Stimulated activated CD4-positive, alpha-beta T cell treated with anti-CD3 and anti-CD28 coated beads, Interleukin-15, amount 100 ng/mL, for 48 hours (primary cell): Measurements from ENCODE around the gene HSD17B13.
"Not testable (repeated sequence)": the region's sequence is repeated elsewhere in the genome, so short reads cannot be mapped to it uniquely, and the experiment has no call there.

Source experiments
- DNase-seq, 2 donors: peaks; one replicate each; pipeline ENCODE4 v3.0.0-alpha.2; 2020; ENCODE audit warnings: low read depth in 2 of 2

The HSD17B13 gene

DNA sequence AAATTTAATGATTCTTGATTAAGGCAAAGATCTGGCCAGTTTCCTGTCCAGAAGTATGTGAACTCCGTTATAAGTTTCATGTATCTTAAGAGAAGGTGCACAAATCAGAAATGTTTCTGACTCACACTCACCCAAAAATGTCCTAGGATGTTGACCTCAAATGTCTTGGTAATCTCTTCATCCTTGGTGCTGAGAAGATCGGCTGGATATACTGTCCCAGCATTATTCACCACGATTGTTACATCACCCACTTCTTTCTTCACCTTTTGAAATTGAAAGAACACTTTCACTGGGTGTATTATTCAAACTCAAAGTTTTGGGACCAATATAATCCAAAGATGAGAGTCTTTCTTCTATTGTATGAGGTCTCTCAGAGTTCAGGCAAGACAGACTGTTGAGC, 5.7 kb downstream of the HSD17B13 start:
- DNase-seq: no peak

GRCh38 chr4:87315000-87315399, 7.7 kb downstream of the HSD17B13 start:
- DNase-seq: not testable (repeated sequence)

DNA sequence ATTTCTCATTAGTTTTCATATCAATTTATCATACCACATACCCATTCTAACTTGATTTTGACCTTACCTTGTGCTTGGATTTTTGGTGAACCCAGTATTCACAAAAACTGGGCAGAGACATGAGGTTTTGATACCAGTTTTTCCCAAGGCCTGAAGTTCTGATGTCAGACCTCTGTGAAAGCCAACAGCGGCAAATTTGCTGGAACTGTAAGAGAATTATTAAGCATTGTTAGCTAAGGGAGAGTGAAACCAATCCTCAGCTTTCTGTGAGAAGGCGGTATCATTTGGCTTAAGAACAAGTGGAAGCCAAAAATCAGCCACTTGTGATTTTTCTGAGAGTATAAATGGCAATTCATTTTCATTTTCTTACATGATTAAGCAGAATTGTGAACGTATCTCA, 8.9 kb downstream of the HSD17B13 start:
- DNase-seq: no peak

DNA sequence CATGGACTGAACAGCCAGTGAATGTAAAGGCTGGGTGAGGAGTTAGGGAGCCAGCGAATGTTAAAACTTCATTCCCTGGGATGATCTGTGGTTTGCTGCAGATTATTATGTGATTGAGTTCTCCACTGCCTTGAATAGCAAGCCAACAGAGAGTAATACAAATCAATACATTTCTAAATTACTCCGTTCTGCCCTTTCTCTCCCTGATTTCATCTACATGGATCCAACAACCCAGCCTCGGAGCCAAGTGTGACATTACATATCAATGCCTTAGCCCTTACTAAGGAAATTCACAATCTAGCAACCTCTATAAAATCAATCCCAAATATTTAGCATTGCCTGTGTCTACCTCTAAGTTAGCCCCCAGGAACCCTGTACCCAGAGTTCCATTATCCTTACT, 11.0 kb downstream of the HSD17B13 start:
- DNase-seq: no peak

GRCh38 chr4:87310691-87311335, 11.9 kb downstream of the HSD17B13 start:
- no peak for DNase-seq

DNA sequence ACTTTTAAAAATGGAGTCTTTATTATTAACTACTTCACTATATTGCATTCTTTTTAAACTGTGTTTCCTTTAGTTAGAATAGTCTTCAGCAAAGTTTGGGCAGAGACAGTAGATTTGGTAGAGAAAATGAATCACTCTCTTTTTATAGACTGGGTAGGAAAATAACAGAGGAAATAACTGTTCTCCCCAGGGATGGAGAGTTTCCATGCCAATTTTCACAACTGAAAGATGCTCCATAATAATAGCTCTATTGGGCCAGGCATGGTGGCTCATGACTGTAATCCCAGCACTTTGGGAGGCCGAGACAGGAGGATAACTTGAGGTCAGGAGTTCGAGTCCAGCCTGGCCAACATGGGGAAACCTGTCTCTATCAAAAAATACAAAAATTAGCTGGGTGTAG, 13.1 kb downstream of the HSD17B13 start:
- no peak for DNase-seq

DNA sequence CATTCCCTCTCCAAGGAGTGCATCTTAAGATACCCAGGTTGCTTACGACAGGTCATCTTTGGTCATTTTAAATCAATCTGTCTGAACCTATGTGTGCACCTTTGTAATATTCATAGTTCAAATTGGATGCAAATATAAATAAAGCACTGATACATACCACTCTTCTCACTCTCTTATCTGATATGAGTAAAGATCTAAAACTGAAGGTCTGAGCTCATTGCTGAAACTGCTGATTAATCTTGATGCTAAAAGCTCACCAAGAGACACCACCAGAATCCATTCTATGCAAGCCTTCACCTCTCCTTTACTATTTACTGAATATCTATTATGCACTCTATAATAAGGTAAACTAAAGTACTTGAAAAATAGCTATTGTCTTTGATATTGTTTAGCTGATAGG, 16.6 kb downstream of the HSD17B13 start:
- DNase-seq: no peak

- DNase-seq: no peak
These were observed 17.1 kb downstream of the HSD17B13 start for GRCh38 chr4:87305562-87305961.

- no peak for DNase-seq
These were observed 17.8 kb downstream of the HSD17B13 start for GRCh38 chr4:87304745-87305432.

DNA sequence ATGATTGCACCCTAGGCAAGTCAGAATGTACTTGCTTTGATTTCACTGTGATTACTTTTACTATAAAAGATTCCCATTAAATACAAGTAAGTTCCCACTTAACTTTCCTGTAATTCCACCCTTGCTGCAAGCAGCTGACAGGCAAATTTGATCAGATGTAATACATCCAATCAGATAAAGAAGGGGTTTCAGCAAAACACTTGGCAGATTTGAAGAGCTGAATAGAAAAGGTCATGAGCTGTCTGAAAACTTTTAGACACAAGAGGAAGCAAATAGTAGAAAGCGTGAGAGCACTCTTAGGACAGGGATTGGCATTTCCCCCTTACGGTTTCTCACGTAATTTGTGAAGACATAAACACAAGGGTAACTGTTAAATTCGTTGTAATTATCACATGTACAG, 22.8 kb downstream of the HSD17B13 start:
- no peak for DNase-seq

- DNase-seq: no peak
These were observed 24.3 kb downstream of the HSD17B13 start for GRCh38 chr4:87298362-87298761.

DNA sequence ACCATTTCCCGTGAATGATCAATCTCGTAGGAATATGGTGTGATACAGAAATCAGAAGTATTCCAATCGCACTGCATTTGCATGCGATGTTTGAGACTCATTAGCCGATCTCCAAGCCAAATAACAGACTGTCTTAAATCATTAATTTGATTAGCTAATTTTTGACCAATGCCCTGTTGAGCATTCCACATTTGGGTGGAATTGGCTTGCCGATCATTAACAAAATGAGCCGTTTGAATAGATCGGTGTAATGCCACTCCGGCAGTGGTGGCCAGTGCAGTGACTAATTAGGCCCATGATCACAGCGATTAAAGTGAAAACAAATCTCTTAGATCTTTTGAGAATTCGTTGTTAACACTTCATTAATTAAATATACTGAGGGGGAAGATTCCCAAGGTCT, 27.8 kb downstream of the HSD17B13 start:
- DNase-seq: not testable (repeated sequence)

DNA sequence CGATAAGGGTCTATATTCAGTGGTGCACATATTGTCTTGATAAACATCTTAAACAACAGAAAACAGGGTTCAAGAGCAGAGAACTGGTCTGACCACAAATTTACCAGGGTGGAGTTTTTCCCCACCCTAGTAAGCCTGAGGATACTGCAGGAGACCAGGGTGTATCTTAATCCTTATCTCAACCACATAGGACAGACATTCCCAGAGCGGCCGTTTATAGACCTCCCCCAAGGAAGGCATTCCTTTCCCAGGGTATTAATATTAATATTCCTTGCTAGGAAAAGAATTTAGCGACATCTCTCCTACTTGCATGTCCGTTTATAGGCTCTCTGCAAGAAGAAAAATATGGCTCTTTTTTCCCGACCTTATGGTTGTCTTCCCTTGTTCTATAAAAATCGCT, 28.8 kb downstream of the HSD17B13 start:
- DNase-seq: not testable (repeated sequence)

- no peak for DNase-seq
These were observed 35.7 kb downstream of the HSD17B13 start for GRCh38 chr4:87286970-87287369.

GRCh38 chr4:87284268-87284667, 38.4 kb downstream of the HSD17B13 start:
- not testable (repeated sequence) for DNase-seq

GRCh38 chr4:87283151-87283550, 39.5 kb downstream of the HSD17B13 start:
- no peak for DNase-seq

DNA sequence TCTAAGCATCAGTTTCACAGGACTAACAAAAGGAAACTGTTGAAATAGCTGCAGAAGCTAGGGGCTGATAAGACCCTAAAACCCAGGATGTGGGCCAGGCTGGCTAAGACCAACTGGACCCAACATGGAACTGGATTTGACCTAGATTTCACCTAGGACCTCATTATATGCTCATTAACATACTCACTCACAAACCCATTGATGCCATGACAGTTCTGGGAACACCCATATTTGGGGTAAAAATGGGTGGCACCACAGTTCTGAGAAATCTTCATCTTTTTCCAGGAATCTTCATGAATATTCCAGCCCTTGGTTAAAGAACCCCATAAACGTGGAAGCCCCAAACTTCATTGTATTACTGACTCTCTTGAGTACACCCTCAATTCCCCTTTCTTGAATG, 41.1 kb downstream of the HSD17B13 start:
- no peak for DNase-seq

- DNase-seq: no peak
These were observed 44.3 kb downstream of the HSD17B13 start for GRCh38 chr4:87278335-87278794.

- no peak for DNase-seq
These were observed 47.4 kb downstream of the HSD17B13 start for GRCh38 chr4:87275311-87275710.

GRCh38 chr4:87274803-87275202, 47.9 kb downstream of the HSD17B13 start:
- DNase-seq: no peak

GRCh38 chr4:87274327-87274726, 48.4 kb downstream of the HSD17B13 start:
- DNase-seq: no peak

GRCh38 chr4:87270825-87271224, 51.9 kb downstream of the HSD17B13 start:
- DNase-seq: no peak

- DNase-seq: no peak
These were observed 52.5 kb downstream of the HSD17B13 start for GRCh38 chr4:87270144-87270543.

- DNase-seq: no peak
These were observed 54.3 kb downstream of the HSD17B13 start for GRCh38 chr4:87268411-87268810.
